NCI-H748 treated with DMSO at 0.1 percent for 48 hours (cell line): ENCODE data around the gene SLC8A3.

Experiments used
- DNase-seq: peaks from one replicate; lab custom pipeline; 2025; lab: John Stamatoyannopoulos, UW

The SLC8A3 gene

GRCh38 chr14:70173569-70173968, 15.2 kb downstream of the SLC8A3 start:
- no peak for DNase-seq

GRCh38 chr14:70171726-70172125, 17.0 kb downstream of the SLC8A3 start:
- no peak for DNase-seq

- no peak for DNase-seq
Measured at GRCh38 chr14:70170976-70171375, 17.8 kb downstream of the SLC8A3 start.

GRCh38 chr14:70168406-70168805, 20.3 kb downstream of the SLC8A3 start:
- DNase-seq, result no peak

GRCh38 chr14:70166530-70167203, 22.1 kb downstream of the SLC8A3 start:
- DNase-seq, result no peak

GRCh38 chr14:70162358-70162757, 26.4 kb downstream of the SLC8A3 start:
- DNase-seq, result no peak

GRCh38 chr14:70156592-70156991, 32.2 kb downstream of the SLC8A3 start:
- no peak for DNase-seq

- no peak for DNase-seq
Measured at GRCh38 chr14:70152704-70153103, 36.0 kb downstream of the SLC8A3 start.

- no peak for DNase-seq
Measured at GRCh38 chr14:70152081-70152480, 36.7 kb downstream of the SLC8A3 start.

- no peak for DNase-seq
Measured at GRCh38 chr14:70149596-70150165, 39.1 kb downstream of the SLC8A3 start.

- no peak for DNase-seq
Measured at GRCh38 chr14:70148911-70149595, 39.7 kb downstream of the SLC8A3 start.

- DNase-seq, result no peak
Measured at GRCh38 chr14:70148351-70148750, 40.4 kb downstream of the SLC8A3 start.

- no peak for DNase-seq
Measured at GRCh38 chr14:70144046-70144445, 44.7 kb downstream of the SLC8A3 start.

GRCh38 chr14:70143306-70143705, 45.4 kb downstream of the SLC8A3 start:
- DNase-seq, result no peak

GRCh38 chr14:70140614-70141013, 48.1 kb downstream of the SLC8A3 start:
- DNase-seq, result no peak

GRCh38 chr14:70139384-70139783, 49.4 kb downstream of the SLC8A3 start:
- DNase-seq, result no peak

GRCh38 chr14:70137788-70138187, 51.0 kb downstream of the SLC8A3 start:
- DNase-seq, result no peak

GRCh38 chr14:70133461-70133860, 55.3 kb downstream of the SLC8A3 start:
- no peak for DNase-seq

- no peak for DNase-seq
Measured at GRCh38 chr14:70130482-70130881, 58.3 kb downstream of the SLC8A3 start.

GRCh38 chr14:70127186-70127585, 61.6 kb downstream of the SLC8A3 start:
- no peak for DNase-seq

GRCh38 chr14:70123796-70124195, 65.0 kb downstream of the SLC8A3 start:
- no peak for DNase-seq

- no peak for DNase-seq
Measured at GRCh38 chr14:70121521-70121920, 67.2 kb downstream of the SLC8A3 start.

- no peak for DNase-seq
Measured at GRCh38 chr14:70118064-70118463, 70.7 kb downstream of the SLC8A3 start.
